GM23248 (cell line): Measurements from ENCODE around the gene BCAS1. TPM values are rescaled to one million over a fixed set of nuclear protein-coding genes. Genes with fewer than 3 reads are reported as not detected.

Experiments
- DNase-seq: peaks from one replicate; pipeline ENCODE4 v3.0.0-alpha.2; 2015
- H2AFZ ChIP-seq: fragments of 200-600 bp; sonication (generic); 2 replicates; pipeline ENCODE4 v1.6.1; 2016; ENCODE audit warnings: antibody characterized with exemption
- H3F3A ChIP-seq: fragments of 200-600 bp; sonication (generic); 2 replicates; pipeline ENCODE4 v1.6.1; 2016; ENCODE audit warnings: mild to moderate bottlenecking, antibody characterized with exemption, mixed run types; ENCODE audit not compliant: insufficient read depth
- H3K27ac ChIP-seq: fragments of 200-600 bp; sonication (generic); 2 replicates; pipeline ENCODE4 v1.5.1; 2016; ENCODE audit warnings: mild to moderate bottlenecking
- H3K27me3 ChIP-seq: fragments of 200-600 bp; sonication (generic); replicated peaks from 2 replicates; pipeline ENCODE4 v1.6.1; 2016; ENCODE audit warnings: mild to moderate bottlenecking; ENCODE audit not compliant: insufficient read depth
- H3K36me3 ChIP-seq: fragments of 200-600 bp; sonication (generic); 2 replicates; pipeline ENCODE4 v1.6.1; 2016; ENCODE audit warnings: low read depth, mild to moderate bottlenecking
- H3K4me1 ChIP-seq: fragments of 200-600 bp; sonication (generic); 2 replicates; pipeline ENCODE4 v1.6.1; 2016; ENCODE audit warnings: mild to moderate bottlenecking; ENCODE audit not compliant: insufficient read depth
- H3K4me2 ChIP-seq: fragments of 200-600 bp; sonication (generic); one replicate; pipeline ENCODE4 v1.6.1; 2016; ENCODE audit warnings: mild to moderate bottlenecking; ENCODE audit not compliant: unreplicated experiment
- H3K4me3 ChIP-seq: fragments of 200-600 bp; sonication (generic); 2 replicates; pipeline ENCODE4 v1.5.1; 2016; ENCODE audit warnings: mild to moderate bottlenecking
- H3K79me2 ChIP-seq: fragments of 200-600 bp; sonication (generic); 2 replicates; pipeline ENCODE4 v1.6.1; 2016; ENCODE audit warnings: mild to moderate bottlenecking; ENCODE audit not compliant: insufficient read depth
- H3K9ac ChIP-seq: fragments of 200-600 bp; sonication (generic); 2 replicates; pipeline ENCODE4 v1.6.1; 2016; ENCODE audit warnings: mild to moderate bottlenecking
- H3K9me2 ChIP-seq: fragments of 200-600 bp; sonication (generic); 2 replicates; pipeline ENCODE4 v1.6.1; 2016; ENCODE audit warnings: mixed run types, mild to moderate bottlenecking, moderate library complexity; ENCODE audit not compliant: insufficient read depth
- H3K9me3 ChIP-seq: fragments of 200-600 bp; sonication (generic); one replicate; pipeline ENCODE4 v1.6.1; 2017; ENCODE audit warnings: low read depth
- H4K20me1 ChIP-seq: fragments of 200-600 bp; sonication (generic); 2 replicates; pipeline ENCODE4 v1.6.0; 2016; ENCODE audit not compliant: insufficient read depth
- EZH2 ChIP-seq: fragments of 200-600 bp; sonication (generic); IDR thresholded peaks from 2 replicates; pipeline ENCODE4 v1.6.1; 2018; ENCODE audit warnings: antibody characterized with exemption, mild to moderate bottlenecking; ENCODE audit not compliant: insufficient read depth, poor library complexity, severe bottlenecking
- EZH2phosphoT487 ChIP-seq: fragments of 200-600 bp; sonication (generic); IDR thresholded peaks from 2 replicates; pipeline ENCODE4 v1.6.1; 2018; ENCODE audit warnings: antibody characterized with exemption, moderate library complexity, mild to moderate bottlenecking, low read depth; ENCODE audit not compliant: insufficient read depth
- WGBS, 2 experiments: methylation state at CpG; one replicate each; pipeline ENCODE4 v1.1.6; 2015 to 2017; ENCODE audit warnings: low lambda C conversion rate in 2 of 2, low coverage in 1 of 2; ENCODE audit errors: missing lambda C conversion rate in 2 of 2; 5-methylcytosine and 5-hydroxymethylcytosine counted together
- in situ Hi-C: fragments of 300-500 bp; cut with MboI; formaldehyde crosslinking; loops from 2 replicates; pipeline ENCODE4 v1.15.0; 2020
- polyA plus RNA-seq: library from polyadenylated mRNA; unstranded; fragments of >200 nt; fragmentation: Nextera tagmentation; extraction: Ambion mirVana; gene quantifications from 2 replicates; pipeline ENCODE4 v1.2.1, GENCODE V29; 2016
- total RNA-seq: library from RNA; depleted of rRNA; stranded (reverse); fragments of >200 nt; shearing (Covaris generic); gene quantifications from 2 replicates; pipeline ENCODE4 v1.2.3, GENCODE V29; 2014

The BCAS1 gene
- total and polyA plus RNA-seq, 2 experiments from 2014 or later = 0.41 TPM; not detected in 1

DNA sequence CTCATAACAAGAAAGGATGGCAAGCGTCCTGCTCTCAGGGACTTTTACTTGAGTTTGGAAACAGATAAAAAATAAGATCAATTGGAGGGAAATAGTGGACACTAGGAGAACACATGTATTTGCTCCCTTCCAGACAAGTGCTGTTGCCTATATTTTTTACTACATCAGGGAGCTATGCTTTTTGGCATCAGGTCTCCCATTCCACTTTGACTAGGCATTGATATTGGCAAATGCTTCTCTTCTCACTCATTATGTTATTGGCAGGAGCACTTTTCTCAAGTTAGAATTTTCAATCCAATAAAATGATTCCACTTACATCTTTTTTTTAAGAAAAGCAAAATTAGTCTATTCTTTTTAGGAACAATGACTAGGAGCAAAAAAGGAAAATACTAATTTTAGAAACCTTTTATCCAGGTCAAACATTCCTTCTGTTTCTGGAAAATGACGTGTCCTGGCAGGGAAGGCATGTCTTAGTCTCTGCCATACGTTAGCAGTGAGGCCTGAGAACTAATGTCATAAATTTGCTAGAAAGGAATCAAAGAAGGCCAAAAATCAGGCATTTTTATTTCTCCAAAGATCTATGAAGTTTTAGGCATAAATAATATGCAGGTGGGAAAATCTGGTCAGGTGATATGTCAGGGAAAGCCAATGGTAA lies 21.4 kb downstream of the BCAS1 start:
- H3K36me3 ChIP-seq = no peaks in the 10 kb centered on the region
- peak overlapping the region; percentile 69 for H3K27ac ChIP-seq
- peaks cover 33% of the 10 kb centered on the region for H3F3A ChIP-seq
- no peaks in the 10 kb centered on the region for H3K9me3 ChIP-seq
- H4K20me1 ChIP-seq = no peaks in the 10 kb centered on the region
- 59% methylated on average over 3 of the region's 3 CpGs for WGBS, 2 experiments
- peaks cover 27% of the 10 kb centered on the region for H3K4me1 ChIP-seq
- TF ChIP-seq EZH2 = no peak
- no peak for TF ChIP-seq EZH2phosphoT487
- H3K4me3 ChIP-seq = no peak overlapping the region
- no peaks in the 10 kb centered on the region for H3K9me2 ChIP-seq
- in situ Hi-C loops = no loop called here
- peak; percentile 63 for DNase-seq
- H3K79me2 ChIP-seq = no peaks in the 10 kb centered on the region
- peak overlapping the region; percentile 27; the same call in 1 of the 2 replicates for H3K9ac ChIP-seq
- no peaks in the 10 kb centered on the region for H3K27me3 ChIP-seq
- peak overlapping the region; percentile 55 for H3K4me2 ChIP-seq
- peak overlapping the region; percentile 31; the same call in 1 of the 2 replicates for H2AFZ ChIP-seq

DNA sequence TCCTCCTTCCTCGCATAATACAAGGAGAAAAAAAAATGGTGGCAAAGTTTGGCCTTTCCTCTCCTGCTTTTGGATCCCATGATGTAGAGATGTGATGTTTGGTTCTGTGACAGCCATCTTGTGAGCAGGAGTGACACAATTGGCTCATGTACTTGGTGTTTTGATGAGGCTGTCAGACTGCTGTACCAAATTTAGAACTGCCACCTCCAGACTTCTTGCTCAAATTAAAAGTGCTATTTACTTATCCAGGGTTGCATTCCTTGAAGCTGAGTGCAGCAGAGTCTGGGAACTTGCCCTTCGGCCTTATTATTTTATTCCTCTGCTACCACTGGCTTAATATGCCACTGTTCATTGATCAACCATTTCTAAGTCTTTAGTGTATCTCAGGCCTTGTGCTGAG lies 21.9 kb downstream of the BCAS1 start:
- Histone ChIP-seq H3K4me2 (peak overlapping the region; percentile 55), H3F3A (peaks cover 38% of the 10 kb centered on the region), H3K9me3 (no peaks in the 10 kb centered on the region), H2AFZ (peak overlapping the region; percentile 31; the same call in 1 of the 2 replicates), H3K4me3 (no peak overlapping the region), H3K27ac (peak overlapping the region; percentile 69), H3K9me2 (no peaks in the 10 kb centered on the region), H3K79me2 (no peaks in the 10 kb centered on the region), H3K9ac (peak overlapping the region; percentile 27; the same call in 1 of the 2 replicates), H4K20me1 (no peaks in the 10 kb centered on the region), H3K4me1 (peaks cover 33% of the 10 kb centered on the region), H3K36me3 (no peaks in the 10 kb centered on the region), H3K27me3 (no peaks in the 10 kb centered on the region)
- WGBS, 2 experiments = 13 to 15% methylated on average over 2 of the region's 2 CpGs
- in situ Hi-C loops = no loop called here
- DNase-seq = peak; percentile 71
- no peak for TF ChIP-seq EZH2phosphoT487
- TF ChIP-seq EZH2 = no peak

DNA sequence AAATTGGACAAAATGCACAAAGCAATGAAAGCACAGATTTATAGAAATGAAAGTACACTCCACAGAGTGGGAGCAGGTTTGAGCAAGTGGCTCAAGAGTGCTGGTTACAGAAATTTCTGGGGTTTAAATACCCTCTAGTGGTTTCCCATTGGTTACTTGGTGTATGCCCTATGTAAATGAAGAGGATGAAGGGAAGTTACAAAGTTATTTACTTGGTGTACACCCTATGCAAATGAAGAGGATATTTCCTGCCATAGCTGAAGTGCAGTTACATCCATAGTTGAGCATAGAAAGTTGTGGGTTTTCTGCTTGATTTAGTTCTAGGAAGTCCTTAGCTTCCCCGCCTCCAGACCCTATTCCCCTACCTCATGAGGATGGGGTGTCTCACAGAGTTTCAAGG lies 22.7 kb downstream of the BCAS1 start:
- no peak for DNase-seq
- 100% methylated on average over 1 of the region's 1 CpG for WGBS, 2 experiments
- TF ChIP-seq EZH2phosphoT487 (no peak), EZH2 (no peak)
- no peaks in the 10 kb centered on the region for H3K79me2 ChIP-seq
- H2AFZ ChIP-seq = 0 out of 2 replicates have a peak overlapping the region, but pooled peaks have one; percentile 31
- H3K27ac ChIP-seq = peak overlapping the region; percentile 69; the same call in 1 of the 2 replicates
- H3K9me3 ChIP-seq = no peaks in the 10 kb centered on the region
- H3F3A ChIP-seq = peaks cover 40% of the 10 kb centered on the region
- peaks cover 36% of the 10 kb centered on the region for H3K4me1 ChIP-seq
- no peaks in the 10 kb centered on the region for H3K27me3 ChIP-seq
- no peaks in the 10 kb centered on the region for H4K20me1 ChIP-seq
- no peaks in the 10 kb centered on the region for H3K9me2 ChIP-seq
- no peak overlapping the region for H3K9ac ChIP-seq
- H3K36me3 ChIP-seq = no peaks in the 10 kb centered on the region
- H3K4me2 ChIP-seq = no peak overlapping the region
- in situ Hi-C loops = no loop called here
- H3K4me3 ChIP-seq = no peak overlapping the region

DNA sequence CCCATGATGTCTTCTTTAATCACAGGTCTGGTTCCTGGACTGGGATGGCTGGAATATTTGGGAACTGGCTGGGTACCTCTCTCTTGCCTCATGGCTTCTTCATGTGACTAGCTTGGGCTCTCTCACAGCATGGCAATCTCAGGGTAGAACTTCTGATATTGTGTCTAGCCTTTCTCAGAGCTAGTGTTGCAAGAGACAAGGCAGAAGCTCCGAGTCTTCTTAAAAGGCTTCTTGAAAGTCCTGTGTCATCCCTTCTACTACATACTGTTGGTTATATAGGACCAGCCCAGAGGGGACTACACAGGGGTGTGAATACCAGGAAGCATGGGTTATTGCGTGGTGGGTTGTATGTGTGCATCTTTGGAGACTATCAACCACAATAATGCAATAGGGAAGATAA lies 23.3 kb downstream of the BCAS1 start:
- Histone ChIP-seq H3K9ac (no peak overlapping the region), H2AFZ (no peak overlapping the region), H4K20me1 (no peaks in the 10 kb centered on the region), H3K36me3 (no peaks in the 10 kb centered on the region), H3F3A (peaks cover 40% of the 10 kb centered on the region), H3K9me3 (no peaks in the 10 kb centered on the region), H3K79me2 (no peaks in the 10 kb centered on the region), H3K4me1 (peaks cover 36% of the 10 kb centered on the region), H3K9me2 (no peaks in the 10 kb centered on the region), H3K27me3 (no peaks in the 10 kb centered on the region), H3K27ac (no peak overlapping the region), H3K4me3 (no peak overlapping the region), H3K4me2 (no peak overlapping the region)
- WGBS, 2 experiments = 89 to 98% methylated on average over 2 of the region's 2 CpGs
- in situ Hi-C loops = no loop called here
- no peak for DNase-seq
- no peak for TF ChIP-seq EZH2phosphoT487
- no peak for TF ChIP-seq EZH2

DNA sequence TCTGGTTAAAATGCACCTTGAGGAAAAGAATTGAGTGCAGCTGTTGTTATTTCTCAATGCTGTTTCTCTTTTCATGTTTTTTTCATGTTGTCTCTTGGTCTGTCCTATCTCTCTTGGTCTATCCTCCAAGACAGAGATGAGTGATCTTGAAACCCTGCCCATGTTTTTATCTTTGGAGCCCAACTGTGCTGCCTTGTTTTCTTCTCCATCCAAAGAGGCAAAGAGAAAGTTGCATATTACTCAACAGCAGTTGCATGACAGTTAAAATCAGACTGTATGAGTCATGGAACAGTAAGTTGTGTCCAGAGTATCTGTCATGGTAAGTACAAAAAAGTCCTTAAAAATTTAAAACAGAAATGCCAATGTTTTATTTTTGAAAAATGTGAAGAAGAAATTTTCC lies 26.2 kb downstream of the BCAS1 start:
- in situ Hi-C loops = no loop called here
- Histone ChIP-seq H3K4me3 (no peak overlapping the region), H3K27ac (peak overlapping the region; percentile 78), H2AFZ (peak overlapping the region; percentile 20; the same call in 1 of the 2 replicates), H3K27me3 (no peaks in the 10 kb centered on the region), H3F3A (peaks cover 34% of the 10 kb centered on the region), H3K79me2 (no peaks in the 10 kb centered on the region), H3K9ac (peak overlapping the region; percentile 26; the same call in 1 of the 2 replicates), H3K4me1 (peaks cover 33% of the 10 kb centered on the region), H3K4me2 (peak overlapping the region; percentile 24), H4K20me1 (no peaks in the 10 kb centered on the region), H3K36me3 (no peaks in the 10 kb centered on the region), H3K9me2 (no peaks in the 10 kb centered on the region), H3K9me3 (no peaks in the 10 kb centered on the region)
- DNase-seq = peak; percentile 93
- no peak for TF ChIP-seq EZH2
- no peak for TF ChIP-seq EZH2phosphoT487
